ENCODE data around the gene NCCRP1. TPM values are rescaled to one million over a fixed set of nuclear protein-coding genes. Genes with fewer than 3 reads are reported as not detected.
"Not testable (repeated sequence)": the region's sequence is repeated elsewhere in the genome, so short reads cannot be mapped to it uniquely, and the experiment has no call there.

The NCCRP1 gene
- total RNA-seq, 1 donor from 2014 or later, result 0.46 TPM

GRCh38 chr19:39238209-39238608 lies 41.4 kb downstream of the NCCRP1 start:
- Histone ChIP-seq H3K36me3 (no peaks in the 10 kb centered on the region), H3K27me3 (no peaks in the 10 kb centered on the region), H3K4me1 (peaks cover 3% of the 10 kb centered on the region), H3K4me3 (no peak overlapping the region), H3K9me3 (no peaks in the 10 kb centered on the region), H3K27ac (no peak overlapping the region)
- intact Hi-C loops (cut with DNase I), result no loop called here
- no peak for ATAC-seq
- no peak for DNase-seq
- TF ChIP-seq CTCF (IDR thresholded peaks at IDR 0.05), result no peak

GRCh38 chr19:39238944-39239343 lies 42.2 kb downstream of the NCCRP1 start:
- DNase-seq (no peak), ATAC-seq (no peak)
- Histone ChIP-seq H3K36me3 (no peaks in the 10 kb centered on the region), H3K4me3 (no peak overlapping the region), H3K27me3 (no peaks in the 10 kb centered on the region), H3K9me3 (no peaks in the 10 kb centered on the region), H3K27ac (no peak overlapping the region), H3K4me1 (peaks cover 3% of the 10 kb centered on the region)
- no peak for TF ChIP-seq CTCF (IDR thresholded peaks at IDR 0.05)
- intact Hi-C loops (cut with DNase I), result no loop called here

- peaks cover 3% of the 10 kb centered on the region for H3K4me1 ChIP-seq
- H3K36me3 ChIP-seq, result no peaks in the 10 kb centered on the region
- no peaks in the 10 kb centered on the region for H3K27me3 ChIP-seq
- no peak for TF ChIP-seq CTCF (IDR thresholded peaks at IDR 0.05)
- no peak overlapping the region for H3K27ac ChIP-seq
- ATAC-seq (no peak), DNase-seq (no peak)
- no peaks in the 10 kb centered on the region for H3K9me3 ChIP-seq
- no peak overlapping the region for H3K4me3 ChIP-seq
- intact Hi-C loops (cut with DNase I), result no loop called here
These were observed 43.7 kb downstream of the NCCRP1 start for GRCh38 chr19:39240421-39240820.

GRCh38 chr19:39243741-39244140 lies 47.0 kb downstream of the NCCRP1 start:
- H3K9me3 ChIP-seq; DNase-seq; intact Hi-C loops (cut with DNase I); H3K27ac ChIP-seq; H3K4me3 ChIP-seq; ATAC-seq; H3K4me1 ChIP-seq; H3K36me3 ChIP-seq: not testable (repeated sequence)
- peaks cover 21% of the 10 kb centered on the region for H3K27me3 ChIP-seq

- H3K27ac ChIP-seq; ATAC-seq; DNase-seq; H3K4me1 ChIP-seq; H3K4me3 ChIP-seq; H3K9me3 ChIP-seq; H3K36me3 ChIP-seq; intact Hi-C loops (cut with DNase I): not testable (repeated sequence)
- peaks cover 29% of the 10 kb centered on the region for H3K27me3 ChIP-seq
These were observed 47.8 kb downstream of the NCCRP1 start, which contains the start of gene IFNL3 for GRCh38 chr19:39244410-39245100. Gene IFNL3, minus strand, starts transcription at chr19:39245006. Its CDS starts 39 bp downstream, at chr19:39244967.

GRCh38 chr19:39245166-39245565 lies 48.4 kb downstream of the NCCRP1 start:
- ATAC-seq; H3K36me3 ChIP-seq; H3K27ac ChIP-seq; DNase-seq; H3K4me3 ChIP-seq; intact Hi-C loops (cut with DNase I); H3K4me1 ChIP-seq; H3K9me3 ChIP-seq: not testable (repeated sequence)
- peaks cover 35% of the 10 kb centered on the region for H3K27me3 ChIP-seq

- TF ChIP-seq CTCF (IDR thresholded peaks at IDR 0.05), result no peak
- no peaks in the 10 kb centered on the region for H3K4me1 ChIP-seq
- ATAC-seq (peak; percentile 53), DNase-seq (peak; percentile 68)
- intact Hi-C loops (cut with DNase I), result no loop called here
- H3K36me3 ChIP-seq, result no peaks in the 10 kb centered on the region
- H3K9me3 ChIP-seq, result no peaks in the 10 kb centered on the region
- H3K4me3 ChIP-seq, result no peak overlapping the region
- peaks cover 35% of the 10 kb centered on the region for H3K27me3 ChIP-seq
- no peak overlapping the region for H3K27ac ChIP-seq
These were observed 50.3 kb downstream of the NCCRP1 start for GRCh38 chr19:39246951-39247669.
